Hepatocyte (in vitro differentiated cells): ENCODE results near the gene GTF3C2.

ENCODE experiments used
- CTCF ChIP-seq: fragments of 200-600 bp; sonication (generic); IDR thresholded peaks from 2 replicates; pipeline ENCODE4 v1.5.1; 2016; ENCODE audit warnings: antibody characterized with exemption, mild to moderate bottlenecking; ENCODE audit not compliant: poor library complexity
- EZH2 ChIP-seq: fragments of 200-600 bp; sonication (generic); IDR thresholded peaks from 2 replicates; pipeline ENCODE4 v1.6.1; 2016; ENCODE audit warnings: antibody characterized with exemption, mild to moderate bottlenecking, borderline replicate concordance
- EZH2phosphoT487 ChIP-seq: fragments of 200-600 bp; sonication (generic); IDR thresholded peaks from one replicate; pipeline ENCODE4 v1.6.1; 2018; ENCODE audit warnings: antibody characterized with exemption, mild to moderate bottlenecking, low read depth, moderate library complexity; ENCODE audit not compliant: unreplicated experiment, severe bottlenecking

GRCh38 chr2:27306136-27306535 is 50.4 kb downstream of the GTF3C2 start:
- TF ChIP-seq EZH2 (no peak), CTCF (no peak), EZH2phosphoT487 (no peak)
